BE2C (cell line): Measurements from ENCODE around the gene PLXDC2. TPM values are rescaled to one million over a fixed set of nuclear protein-coding genes. Genes with fewer than 3 reads are reported as not detected.
A peak's percentile ranks its signal among the peaks of the same experiment; 100 is the strongest.
"Not testable (repeated sequence)": the region's sequence is repeated elsewhere in the genome, so short reads cannot be mapped to it uniquely, and the experiment has no call there.

ENCODE experiments used
- DNase-seq: peaks from one replicate; pipeline ENCODE4 v3.0.0-alpha.2; 2020
- H3K27me3 ChIP-seq: fragments of 250-450 bp; sonication (Bioruptor Pico); 2 replicates; pipeline ENCODE4 v1.5.1; 2020; ENCODE audit warnings: mild to moderate bottlenecking
- H3K36me3 ChIP-seq: fragments of 250-450 bp; sonication (Bioruptor Pico); 2 replicates; pipeline ENCODE4 v1.5.1; 2020; ENCODE audit warnings: mild to moderate bottlenecking
- H3K4me1 ChIP-seq: fragments of 250-450 bp; sonication (Bioruptor Pico); 2 replicates; pipeline ENCODE4 v1.5.1; 2020
- H3K4me3 ChIP-seq: 2 replicates; pipeline ENCODE4 v1.5.1; 2011; ENCODE audit warnings: low read depth, low read length
- H3K9me3 ChIP-seq: fragments of 250-450 bp; sonication (Bioruptor Pico); 2 replicates; pipeline ENCODE4 v1.5.1; 2020
- CTCF ChIP-seq: IDR thresholded peaks from 2 replicates; pipeline ENCODE4 v1.5.1; 2012; ENCODE audit warnings: mild to moderate bottlenecking, low read depth, low read length
- polyA plus RNA-seq: library from polyadenylated mRNA; unstranded; fragments of >200 nt; gene quantifications from one replicate; pipeline ENCODE4 v1.2.1, GENCODE V29; 2012; ENCODE audit warnings: low read depth, missing spikeins; ENCODE audit not compliant: insufficient read length, insufficient read depth

PLXDC2 gene
- polyA plus RNA-seq: 0.36 TPM

GRCh38 chr10:19816411-19817230 is at the start of gene PLXDC2:
PLXDC2 (plus strand) TSS chr10:19816432.
- no peaks in the 10 kb centered on the region for H3K4me1 ChIP-seq
- peak; percentile 40 for DNase-seq
- H3K36me3 ChIP-seq: no peaks in the 10 kb centered on the region
- H3K27me3 ChIP-seq: peaks cover 36% of the 10 kb centered on the region
- H3K4me3 ChIP-seq: peak within 1 kb of the TSS; percentile 80
- no peak for TF ChIP-seq CTCF
- no peaks in the 10 kb centered on the region for H3K9me3 ChIP-seq

DNA sequence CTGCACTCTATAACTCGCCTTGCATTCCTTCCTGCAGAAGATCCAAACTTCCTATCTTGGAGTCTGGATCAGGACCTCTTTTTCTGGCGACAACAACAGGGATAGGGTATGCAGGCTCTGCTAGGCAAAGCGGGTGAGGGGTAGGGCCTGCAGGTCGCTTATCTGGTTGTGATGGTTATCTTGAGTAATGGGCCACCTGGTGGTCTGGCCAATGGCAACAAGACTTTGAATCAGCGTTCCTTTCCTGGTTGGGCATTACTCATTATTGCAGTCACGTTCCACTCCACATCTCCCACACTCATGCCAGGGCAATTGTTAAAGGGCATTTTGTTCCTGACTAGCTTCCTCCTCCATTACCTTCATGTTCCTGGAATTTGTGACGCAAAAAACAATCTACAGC is 48.4 kb upstream of the PLXDC2 start:
- H3K36me3 ChIP-seq: no peaks in the 10 kb centered on the region
- peak; percentile 35 for DNase-seq
- no peak for TF ChIP-seq CTCF
- no peaks in the 10 kb centered on the region for H3K27me3 ChIP-seq
- H3K4me1 ChIP-seq: peaks cover 8% of the 10 kb centered on the region; the same call in 1 of the 2 replicates
- no peak overlapping the region for H3K4me3 ChIP-seq
- H3K9me3 ChIP-seq: no peaks in the 10 kb centered on the region

GRCh38 chr10:19769826-19770225 is 46.4 kb upstream of the PLXDC2 start:
- not testable (repeated sequence) for H3K9me3 ChIP-seq, H3K4me1 ChIP-seq, H3K27me3 ChIP-seq, H3K4me3 ChIP-seq, DNase-seq, H3K36me3 ChIP-seq

DNA sequence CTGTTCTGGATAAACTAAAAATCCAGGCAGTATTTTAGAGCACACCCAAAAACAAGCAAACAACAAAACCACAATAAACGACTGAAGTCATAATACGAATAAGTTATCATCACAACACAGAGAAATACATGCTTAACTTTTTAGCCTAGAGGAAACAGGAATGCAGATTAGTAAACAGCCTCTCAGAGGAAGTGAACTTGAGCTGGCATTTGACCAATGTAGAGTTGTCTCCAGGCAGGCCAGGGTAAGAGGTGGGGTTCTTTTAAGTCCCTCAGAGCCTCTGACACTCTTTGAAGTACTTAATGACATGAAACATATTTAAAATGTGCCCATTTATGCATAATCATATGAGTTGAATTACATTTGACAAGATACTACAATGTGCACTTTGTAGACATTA is 43.3 kb upstream of the PLXDC2 start:
- H3K9me3 ChIP-seq: no peaks in the 10 kb centered on the region
- TF ChIP-seq CTCF: no peak
- H3K4me3 ChIP-seq: no peak overlapping the region
- H3K27me3 ChIP-seq: no peaks in the 10 kb centered on the region
- no peak for DNase-seq
- no peaks in the 10 kb centered on the region for H3K36me3 ChIP-seq
- H3K4me1 ChIP-seq: peaks cover 2% of the 10 kb centered on the region; the same call in 1 of the 2 replicates

- no peak for DNase-seq
- no peak overlapping the region for H3K4me3 ChIP-seq
- no peaks in the 10 kb centered on the region for H3K27me3 ChIP-seq
- H3K9me3 ChIP-seq: no peaks in the 10 kb centered on the region
- H3K4me1 ChIP-seq: no peaks in the 10 kb centered on the region
- H3K36me3 ChIP-seq: no peaks in the 10 kb centered on the region
- no peak for TF ChIP-seq CTCF
Observed at GRCh38 chr10:19775296-19775695, 40.9 kb upstream of the PLXDC2 start.

DNA sequence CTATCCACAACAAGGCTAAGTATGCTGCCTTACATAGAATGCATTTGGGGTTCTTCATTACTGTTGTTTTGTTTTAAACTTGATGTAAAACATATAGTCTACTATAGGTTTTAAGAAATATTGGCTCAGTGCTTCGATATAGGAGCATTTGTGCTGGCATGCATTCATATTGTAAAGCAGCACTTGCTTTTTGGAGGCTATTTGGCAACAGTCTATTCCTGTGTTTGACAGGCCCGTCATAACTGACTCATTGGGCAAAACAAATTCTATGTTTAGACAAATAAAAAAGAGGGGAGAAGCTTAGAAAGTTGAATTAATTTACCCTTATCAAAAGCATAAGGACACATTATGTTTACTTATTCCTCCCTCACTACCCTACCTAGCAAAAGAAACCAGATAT is 38.4 kb upstream of the PLXDC2 start:
- TF ChIP-seq CTCF: no peak
- H3K9me3 ChIP-seq: no peaks in the 10 kb centered on the region
- no peaks in the 10 kb centered on the region for H3K4me1 ChIP-seq
- H3K36me3 ChIP-seq: no peaks in the 10 kb centered on the region
- H3K27me3 ChIP-seq: no peaks in the 10 kb centered on the region
- no peak overlapping the region for H3K4me3 ChIP-seq
- DNase-seq: no peak
